Measurements from ENCODE around the gene PEX5L.
"Not testable (repeated sequence)": the region's sequence is repeated elsewhere in the genome, so short reads cannot be mapped to it uniquely, and the experiment has no call there.

PEX5L gene

DNA sequence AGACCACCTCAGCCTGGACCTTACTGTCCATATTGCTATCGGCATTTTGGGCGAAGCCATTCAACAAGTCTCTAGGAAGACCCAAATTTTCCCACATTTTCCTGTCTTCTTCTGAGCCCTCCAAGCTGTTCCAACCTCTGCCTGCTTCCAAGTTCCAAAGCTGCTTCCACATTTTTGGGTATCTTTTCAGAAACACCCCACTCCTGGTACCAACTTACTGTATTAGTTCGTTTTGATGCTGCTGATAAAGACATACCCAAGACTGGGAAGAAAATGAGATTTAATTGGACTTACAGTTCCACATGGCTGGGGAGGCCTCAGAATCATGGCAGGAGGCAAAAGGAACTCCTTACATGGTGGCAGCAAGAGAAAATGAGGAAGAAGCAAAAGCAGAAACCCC is 28.4 kb downstream of the PEX5L start:
- DNase-seq: not testable (repeated sequence)

DNA sequence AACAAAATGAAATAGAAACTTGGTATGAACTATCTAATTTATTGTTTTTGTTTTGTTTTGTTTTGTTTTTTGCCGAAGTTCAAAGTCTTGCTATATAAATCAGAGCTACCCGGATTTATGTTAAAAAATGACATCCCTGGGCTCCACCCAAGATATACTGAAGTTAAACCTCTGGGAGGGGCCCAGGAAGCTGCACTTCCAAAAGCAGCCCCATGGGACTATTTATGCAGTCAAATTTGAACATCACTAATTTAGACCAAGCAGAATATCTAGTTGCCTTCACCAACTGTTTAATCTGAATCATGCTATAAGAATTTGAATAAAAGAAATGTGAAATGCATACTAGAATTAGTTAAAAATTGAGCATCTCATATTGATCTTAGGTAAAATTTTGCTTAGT is 32.2 kb downstream of the PEX5L start:
- no peak for DNase-seq

DNA sequence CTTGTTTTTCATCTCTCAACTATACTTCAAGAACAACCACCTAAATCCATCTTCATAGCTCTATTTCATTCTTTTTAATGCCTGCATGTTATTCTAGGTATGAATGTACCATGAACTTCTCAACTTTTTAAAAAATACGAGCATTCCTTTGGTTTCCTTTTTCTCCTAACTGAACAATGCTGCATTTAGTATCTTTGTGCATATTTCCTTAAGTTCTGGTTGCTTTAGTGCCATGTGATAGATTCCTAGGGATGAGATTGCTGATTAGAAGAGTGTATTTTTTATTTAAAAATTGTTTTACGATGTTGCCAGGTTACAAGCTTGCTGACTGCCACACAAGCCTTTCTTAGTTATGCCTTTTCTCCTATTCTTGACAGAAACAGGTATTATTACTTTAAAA is 34.7 kb downstream of the PEX5L start:
- DNase-seq: no peak

DNA sequence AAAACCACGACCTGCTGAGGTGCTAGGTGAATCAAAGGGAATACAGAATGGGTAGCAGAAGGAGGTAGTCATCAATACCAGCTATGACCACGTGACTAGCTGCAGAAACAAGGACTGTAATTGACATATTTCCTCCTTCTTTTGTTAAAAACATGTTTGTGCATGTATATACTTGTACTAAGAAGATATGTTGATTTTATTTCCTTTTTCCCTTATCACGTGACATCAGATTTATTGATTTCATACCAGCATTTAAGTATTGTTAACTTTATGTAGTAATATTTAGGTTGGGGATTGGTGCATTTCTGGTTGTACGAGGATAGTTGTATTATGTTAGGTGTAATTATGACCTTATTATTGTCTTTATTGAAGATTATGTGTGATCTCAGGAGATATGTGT is 36.2 kb downstream of the PEX5L start:
- no peak for DNase-seq

DNA sequence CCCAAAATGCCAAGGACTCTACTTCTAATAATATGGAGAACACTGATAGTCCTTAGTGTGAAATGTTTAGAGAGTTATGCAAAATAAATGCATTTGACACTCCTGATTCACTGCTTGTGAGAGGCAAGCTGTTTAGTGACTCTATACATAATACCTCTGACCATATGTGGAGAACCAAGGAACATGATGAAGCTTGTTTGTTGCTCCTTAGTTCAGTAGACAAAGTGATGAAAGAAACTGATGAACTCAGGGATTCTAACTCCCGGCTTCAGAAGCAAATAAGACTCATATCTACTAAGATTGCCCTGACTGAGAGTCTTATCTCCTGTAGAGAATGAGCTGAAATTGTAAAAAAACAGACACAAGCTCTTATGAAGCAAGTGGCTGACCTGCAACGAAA is 41.3 kb downstream of the PEX5L start:
- DNase-seq: no peak

DNA sequence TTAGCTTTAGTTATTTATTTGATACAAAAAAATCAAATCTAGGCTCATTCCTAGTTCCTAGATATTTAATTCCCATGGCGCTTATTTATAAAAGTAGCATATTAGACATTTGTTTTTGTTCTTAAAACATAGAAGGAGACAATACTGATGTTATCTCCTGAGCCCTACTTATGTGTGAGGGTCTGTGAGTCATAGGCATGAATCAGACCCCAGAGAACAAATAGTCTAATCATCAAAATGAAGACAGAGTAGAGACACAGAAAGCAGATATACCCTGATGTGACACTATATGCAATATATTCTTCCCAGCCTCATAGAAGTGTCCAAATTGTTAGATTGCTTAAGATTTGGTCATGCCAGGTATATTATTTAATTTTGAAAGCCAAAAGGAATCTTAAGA is 44.9 kb downstream of the PEX5L start:
- no peak for DNase-seq

DNA sequence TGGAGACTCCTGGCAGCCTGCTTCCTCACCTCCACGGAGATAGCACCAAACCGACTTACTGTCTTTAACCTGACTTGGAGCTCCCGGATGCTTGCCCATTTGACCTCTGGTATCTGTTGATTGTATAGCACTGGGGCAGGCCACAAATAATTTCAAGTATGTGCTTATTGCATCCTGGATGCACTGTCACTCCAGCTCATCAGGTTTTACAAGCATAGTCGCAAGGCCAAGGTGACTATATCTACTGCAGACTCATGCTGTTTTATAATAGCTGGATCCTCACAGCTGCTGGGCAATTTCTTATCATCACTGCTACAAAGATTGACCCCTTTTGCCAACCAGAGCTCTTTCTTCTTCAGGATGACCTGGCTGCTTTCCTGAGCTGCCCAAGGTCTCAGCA is 45.6 kb downstream of the PEX5L start:
- DNase-seq: no peak

DNA sequence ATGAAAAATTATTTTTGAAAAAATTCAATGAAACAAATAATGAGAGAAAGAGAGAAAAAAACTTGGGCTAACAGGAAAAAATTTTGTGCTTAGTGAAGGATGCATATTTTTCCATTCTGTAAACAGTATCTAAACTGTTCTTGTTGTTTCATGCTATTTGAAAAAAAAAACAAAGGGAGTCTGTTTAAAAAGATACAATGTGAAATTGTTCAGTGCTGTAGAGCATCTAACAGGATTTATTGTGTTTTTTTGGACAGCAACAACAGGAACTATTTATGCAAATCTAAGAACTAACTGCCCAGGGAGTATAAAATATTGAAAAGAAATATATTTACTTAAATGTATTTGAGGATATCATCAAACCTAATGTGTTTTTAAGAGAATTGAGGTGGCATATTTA is 55.1 kb downstream of the PEX5L start:
- DNase-seq: no peak

DNA sequence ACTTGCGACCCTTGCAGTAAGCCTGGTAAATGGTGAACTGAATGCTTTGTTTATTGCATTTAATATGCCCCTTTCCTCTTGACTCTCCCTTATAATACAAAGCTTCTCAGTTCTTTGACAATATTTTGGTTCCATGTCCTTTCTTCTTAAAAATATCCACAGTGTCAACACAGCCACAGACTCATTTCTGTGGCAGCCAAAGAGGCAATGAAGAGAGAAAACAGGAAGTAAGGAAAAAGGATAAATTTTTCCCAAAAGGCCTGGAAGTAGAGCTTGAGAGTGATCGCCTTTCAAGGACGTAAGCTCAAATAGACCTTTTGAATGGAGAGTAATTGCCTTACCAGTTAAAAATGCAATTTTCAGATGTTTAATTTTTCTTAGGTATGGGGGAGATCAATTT is 59.4 kb downstream of the PEX5L start:
- no peak for DNase-seq

DNA sequence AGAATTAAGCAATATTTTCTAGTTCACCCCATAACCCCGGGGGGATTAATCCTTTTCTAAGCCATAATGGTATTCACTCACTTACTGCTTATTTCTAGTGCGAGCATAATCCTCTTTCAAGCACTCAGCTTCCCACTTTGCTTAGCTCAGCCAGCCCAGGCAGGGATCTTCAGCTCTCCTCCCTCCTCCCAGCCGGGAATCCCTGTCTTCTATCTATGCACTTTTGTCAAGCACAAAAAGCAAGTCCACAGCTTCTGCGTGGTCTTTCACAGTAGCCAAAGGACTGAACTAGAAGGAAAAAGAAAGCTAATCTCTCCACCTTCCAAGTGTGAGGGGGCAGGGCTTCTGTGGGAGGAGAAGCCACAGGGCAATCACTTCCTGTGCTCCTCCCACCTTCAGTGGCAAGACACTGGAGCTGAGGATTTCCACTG is 62.8 kb downstream of the PEX5L start:
- no peak for DNase-seq

DNA sequence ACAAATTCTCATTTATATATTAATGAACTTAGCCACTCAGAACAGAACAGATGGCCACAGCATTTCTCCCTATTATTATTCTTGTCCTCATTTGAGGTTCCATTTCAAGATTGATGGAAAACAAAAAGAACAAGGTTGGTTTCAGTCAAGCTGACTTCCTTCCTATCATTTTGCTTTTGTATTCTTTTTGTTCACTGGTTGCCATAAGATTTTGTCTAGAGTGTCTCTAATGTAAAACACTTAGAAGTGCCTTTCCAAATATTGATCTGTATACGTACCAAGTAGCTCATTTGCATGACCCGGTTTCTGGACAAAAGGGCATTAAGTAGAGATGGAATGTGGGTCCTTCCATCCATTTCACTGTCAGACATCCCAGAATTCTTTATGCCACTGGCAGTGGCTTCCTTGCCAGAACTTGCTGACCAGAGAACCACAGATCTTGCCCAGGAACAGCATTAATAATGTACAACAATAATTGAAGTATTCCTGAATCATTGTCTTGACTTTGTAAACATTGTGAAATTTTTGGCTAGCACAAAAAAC is 63.8 kb downstream of the PEX5L start:
- no peak for DNase-seq

DNA sequence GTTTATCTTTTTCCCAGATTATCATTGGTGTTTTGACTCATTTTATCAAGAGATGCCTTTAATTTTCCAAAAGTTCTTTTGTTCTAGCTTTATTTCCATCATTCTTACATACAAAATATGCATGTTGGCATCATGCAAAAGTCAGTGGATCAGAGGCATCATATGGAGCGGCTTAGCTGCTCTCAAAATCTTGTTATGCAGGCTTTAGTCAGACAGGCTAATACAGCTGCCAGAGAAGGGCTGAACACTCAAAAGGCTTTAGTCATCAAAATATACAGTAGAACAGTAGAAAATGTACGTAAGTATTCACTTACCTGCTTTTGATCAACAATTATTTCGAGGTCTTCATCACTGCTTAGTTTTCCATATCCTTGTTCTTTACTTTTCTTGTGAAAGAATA is 65.5 kb downstream of the PEX5L start:
- DNase-seq: no peak

DNA sequence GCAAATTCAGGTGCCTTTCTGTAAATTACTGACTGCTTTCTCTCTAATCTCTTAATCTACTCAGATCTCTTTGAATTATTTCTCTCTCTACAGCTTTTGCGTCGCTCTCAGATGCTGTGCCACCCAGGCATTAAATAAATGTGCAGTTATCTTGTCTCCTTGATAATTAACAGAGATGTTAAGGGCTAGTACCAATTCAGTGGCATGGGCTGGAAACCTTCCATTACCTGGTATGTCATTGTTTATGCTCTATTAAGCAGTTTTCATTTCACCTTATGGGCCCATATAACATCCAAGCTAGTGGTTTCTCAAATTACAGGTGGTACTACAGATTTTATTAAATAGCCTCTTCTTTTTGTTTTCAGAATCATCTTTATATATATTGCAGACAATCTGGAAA is 66.0 kb downstream of the PEX5L start:
- DNase-seq: no peak

DNA sequence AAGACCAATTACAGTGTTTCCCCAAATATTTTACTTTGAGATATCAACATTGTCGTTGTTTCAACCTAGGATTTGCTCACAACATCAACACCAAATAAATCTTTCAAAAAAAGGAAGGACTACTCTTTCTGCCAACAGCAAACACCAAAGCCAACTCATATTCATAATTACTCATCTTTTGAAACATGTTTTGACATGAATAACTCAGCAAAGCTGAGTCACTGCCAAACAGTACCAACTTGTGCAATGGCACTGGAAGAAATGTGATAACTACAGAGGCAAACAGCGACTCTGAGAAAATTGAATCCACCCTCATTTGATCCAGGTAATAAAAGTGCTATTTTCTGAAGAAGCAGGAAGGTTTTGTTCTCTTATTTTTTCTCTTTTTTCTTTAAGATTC is 67.2 kb downstream of the PEX5L start:
- peak; percentile 11 for DNase-seq

DNA sequence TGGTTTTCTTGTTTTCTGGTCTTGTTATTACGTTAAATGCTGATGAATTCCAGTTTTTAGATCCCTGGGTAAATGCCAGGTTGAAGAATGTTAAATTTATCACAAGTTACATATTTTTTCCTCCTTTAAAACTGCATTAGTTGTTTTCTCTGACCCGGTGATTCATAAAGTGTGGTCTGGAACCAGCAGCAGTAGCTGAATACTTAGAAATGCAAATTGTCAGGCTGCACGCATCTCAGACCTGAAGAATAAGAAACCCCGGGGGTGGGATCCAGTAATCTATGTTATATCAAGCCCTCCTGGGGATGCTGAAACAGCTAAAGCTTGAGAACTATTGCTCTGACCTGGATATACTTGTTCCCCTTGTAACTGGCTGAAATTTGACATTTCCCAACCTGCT is 69.1 kb downstream of the PEX5L start:
- DNase-seq: no peak

DNA sequence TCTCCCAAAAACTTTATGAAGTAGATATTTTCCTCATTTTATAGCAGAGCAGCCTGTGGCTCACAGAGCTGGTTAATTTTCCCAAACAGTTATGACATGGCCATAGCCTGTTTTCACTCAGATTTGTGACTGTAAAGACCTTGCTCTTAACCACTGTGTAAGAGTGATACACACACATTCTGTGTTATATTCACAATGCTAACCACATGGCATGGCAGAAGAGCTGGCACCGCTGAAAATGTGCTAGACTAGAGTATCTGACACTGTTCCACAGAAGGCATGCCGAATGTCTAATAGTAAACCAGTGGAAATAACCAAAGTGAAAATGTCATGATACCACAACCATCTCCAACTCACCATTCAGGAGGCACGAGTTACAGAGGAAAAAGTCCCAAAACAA is 71.8 kb downstream of the PEX5L start:
- no peak for DNase-seq

DNA sequence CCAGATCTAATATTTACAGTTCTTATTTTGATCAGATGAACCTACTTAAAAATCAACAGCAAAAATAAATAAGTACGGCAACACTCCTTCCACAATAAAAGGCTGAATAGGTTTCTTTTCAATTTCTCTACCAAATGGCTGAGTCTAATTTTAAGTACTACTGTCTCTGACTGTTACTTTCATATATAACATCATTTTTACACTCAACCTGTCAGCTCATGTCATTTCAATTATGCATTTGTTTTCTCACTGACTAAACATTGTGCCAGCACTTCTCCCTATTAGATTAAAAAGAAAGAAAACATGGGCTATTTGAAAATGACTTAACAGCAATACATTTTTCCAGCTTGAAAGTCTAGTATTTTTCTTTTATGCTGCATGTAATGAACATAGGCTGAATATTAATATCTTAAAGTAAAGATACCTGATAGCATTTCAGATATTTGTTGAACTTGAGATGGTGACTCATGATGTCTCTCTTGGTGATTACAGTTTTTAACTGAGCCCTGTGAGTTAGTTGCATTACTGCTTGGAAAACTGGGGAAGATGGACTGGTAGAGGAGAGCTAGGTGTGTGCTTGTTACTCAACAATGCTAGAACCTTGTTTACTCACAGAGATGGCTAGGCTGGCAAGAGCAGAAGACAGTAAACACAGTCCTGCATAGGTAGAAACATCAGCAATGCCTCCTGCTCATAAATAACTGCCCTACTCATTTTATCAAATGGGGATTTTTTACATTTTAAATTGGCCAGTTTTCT is 73.9 kb downstream of the PEX5L start:
- no peak for DNase-seq

DNA sequence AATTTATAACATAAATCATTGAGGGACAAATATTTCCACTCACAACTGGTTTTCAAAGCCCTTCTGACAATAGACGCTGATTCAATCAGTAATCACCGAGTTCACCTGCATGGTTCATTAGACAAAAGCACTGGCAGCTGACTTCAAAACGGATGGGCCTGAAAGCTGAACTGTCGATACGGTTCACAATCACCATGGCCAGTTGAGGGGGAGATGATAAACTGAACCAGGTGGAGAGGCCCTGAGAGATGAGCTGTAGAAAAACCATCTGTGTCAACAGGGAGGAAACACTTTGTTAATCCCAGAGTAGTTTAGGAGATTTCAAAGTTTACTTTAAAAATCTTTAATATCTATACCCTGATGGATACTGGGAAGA is 75.0 kb downstream of the PEX5L start:
- no peak for DNase-seq

DNA sequence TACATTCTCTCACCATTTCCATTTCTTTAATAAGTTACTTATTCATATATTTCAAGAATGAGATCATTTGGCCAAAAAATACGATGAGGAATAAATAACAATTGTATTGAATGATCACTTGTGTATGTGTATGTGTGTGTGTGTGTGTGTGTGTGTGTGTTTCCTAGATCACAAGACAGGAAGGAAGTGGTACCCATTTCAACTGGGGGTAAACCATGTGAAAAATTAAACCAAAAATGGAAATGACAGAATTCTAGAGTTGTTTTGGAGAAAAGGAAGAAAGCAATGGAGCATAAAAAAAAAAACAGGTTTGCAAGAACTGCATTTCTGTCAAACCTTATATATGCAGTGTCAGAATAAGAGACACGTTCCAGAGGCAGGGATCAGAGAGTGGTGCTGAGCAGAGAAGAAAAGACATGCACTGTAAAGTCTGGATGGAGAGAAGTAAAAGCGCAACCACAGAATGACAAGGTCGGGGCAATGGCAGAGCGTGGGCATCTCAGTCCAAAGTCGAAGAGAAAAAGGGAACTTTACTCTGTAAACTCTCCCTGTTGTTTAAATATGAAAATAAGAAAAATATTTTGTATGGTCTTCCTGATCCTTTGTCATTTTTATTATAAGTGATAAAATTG is 75.5 kb downstream of the PEX5L start:
- DNase-seq: no peak

DNA sequence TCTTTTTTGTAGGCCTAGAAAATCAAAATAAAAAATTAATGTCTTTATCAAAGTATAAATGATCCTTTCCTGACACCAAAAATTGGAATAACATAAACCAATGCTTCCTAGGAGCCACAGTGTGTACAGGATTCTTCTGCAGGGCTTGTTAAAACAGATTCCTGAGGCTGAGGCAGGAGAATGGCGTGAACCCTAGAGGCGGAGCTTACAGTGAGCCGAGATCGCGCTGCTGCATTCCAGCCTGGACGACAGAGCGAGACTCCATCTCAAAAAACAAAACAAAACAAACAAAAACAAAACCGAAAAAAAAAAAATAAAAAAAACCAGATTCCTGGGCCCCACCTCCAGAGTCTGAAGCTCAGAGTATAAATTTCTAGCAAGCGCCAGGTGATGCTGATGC is 78.0 kb downstream of the PEX5L start:
- no peak for DNase-seq

DNA sequence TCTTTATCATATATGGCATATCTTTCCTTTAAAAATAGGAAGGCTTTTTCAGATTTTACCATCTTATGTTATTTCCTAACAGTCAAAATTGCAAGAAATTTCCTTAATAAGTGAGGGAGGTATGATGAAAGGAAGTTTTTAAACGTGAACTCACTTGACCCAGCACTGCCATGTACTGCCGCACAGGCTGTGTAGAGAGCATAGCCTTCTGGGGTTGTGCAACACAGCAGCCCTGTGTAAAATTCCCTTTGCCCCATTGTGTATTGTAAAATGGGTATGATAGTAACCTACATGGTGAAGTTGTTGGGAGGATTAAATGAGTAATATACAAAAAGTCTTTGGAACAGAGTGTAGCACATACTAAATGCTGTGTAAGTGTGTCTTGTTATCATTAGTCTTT is 78.6 kb downstream of the PEX5L start:
- no peak for DNase-seq

DNA sequence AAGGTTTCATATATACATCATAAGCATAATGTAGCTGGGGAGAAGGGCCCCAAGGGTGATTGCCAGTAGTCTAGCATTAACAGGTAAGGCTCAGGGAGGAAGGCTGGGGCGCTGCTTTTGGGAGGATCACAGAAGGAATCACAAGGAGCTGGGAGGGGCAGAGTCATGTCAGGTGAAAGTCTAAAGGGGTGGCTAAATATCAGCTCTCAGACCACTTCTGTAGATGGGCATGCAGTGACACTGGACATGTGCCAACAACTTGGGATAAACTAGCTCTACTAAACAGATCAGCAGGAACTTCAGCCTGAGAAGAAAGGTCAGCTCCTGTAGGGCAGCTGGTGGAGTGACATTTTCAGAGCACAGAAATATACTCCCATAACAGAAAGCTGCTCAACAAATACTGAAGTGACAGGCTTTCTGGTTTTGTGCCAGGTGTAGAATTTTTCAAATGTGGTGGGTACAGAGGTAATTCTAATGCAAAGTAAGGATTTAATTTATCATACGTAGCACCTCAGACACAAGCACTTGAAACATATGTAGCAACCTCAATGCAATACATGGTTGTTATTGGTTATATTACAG is 79.4 kb downstream of the PEX5L start:
- no peak for DNase-seq

DNA sequence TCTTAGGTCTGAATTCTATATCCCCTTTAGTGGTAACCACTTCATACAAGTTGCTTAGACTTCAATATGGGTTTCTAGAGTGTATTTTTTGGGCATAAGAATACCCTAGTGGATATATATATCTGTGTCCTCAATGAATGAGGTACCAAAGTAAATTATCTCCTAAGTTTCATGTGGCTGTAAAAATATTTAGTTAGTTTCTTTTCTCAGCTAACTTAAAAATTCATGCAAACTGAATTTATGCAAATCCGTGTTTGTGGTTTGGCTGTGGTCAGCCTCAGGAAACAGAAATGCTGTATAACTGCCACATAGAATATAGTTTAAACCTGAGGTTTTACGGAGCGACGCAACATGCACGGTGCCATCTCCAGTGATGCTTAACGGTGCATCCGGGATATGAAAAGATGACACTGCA is 80.3 kb downstream of the PEX5L start:
- peak; percentile 39 for DNase-seq

DNA sequence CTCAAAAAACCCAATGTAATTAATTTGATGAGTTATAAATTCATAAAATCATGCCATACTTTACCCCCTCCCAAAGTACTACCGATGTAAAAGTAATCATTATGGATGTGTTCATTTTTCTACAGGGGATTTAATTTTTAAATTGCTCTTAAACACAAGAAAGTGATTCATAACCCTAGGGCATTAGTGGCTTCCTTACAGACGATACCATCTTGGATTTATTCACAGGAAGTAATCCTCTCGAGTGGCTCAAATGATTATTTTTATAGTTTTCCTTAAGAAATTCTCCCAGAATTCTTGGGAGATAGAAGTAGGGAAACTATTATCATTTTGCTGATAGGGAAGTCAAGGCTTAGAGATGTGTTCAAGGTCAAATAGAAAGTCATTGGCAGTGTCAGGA is 80.9 kb downstream of the PEX5L start:
- DNase-seq: no peak

Measured in hematopoietic multipotent progenitor cell treated with erythropoietin and hydrocortisone succinate and interleukin-3 and kit ligand, for 6 days (in vitro differentiated cells).